Ishikawa (cell line): Measurements from ENCODE around the gene TTLL7.

Experiments
- CEBPB ChIP-seq: IDR thresholded peaks from 2 replicates; pipeline ENCODE4 v1.6.1; 2012
- CREB1 ChIP-seq: IDR thresholded peaks from 2 replicates; pipeline ENCODE4 v1.6.1; 2012; ENCODE audit warnings: low read depth
- EGR1 ChIP-seq: IDR thresholded peaks from 2 replicates; pipeline ENCODE4 v1.6.1; 2012
- EP300 ChIP-seq: IDR thresholded peaks from 2 replicates; pipeline ENCODE4 v1.6.1; 2012; ENCODE audit warnings: borderline replicate concordance
- FOXM1 ChIP-seq: IDR thresholded peaks from 2 replicates; pipeline ENCODE4 v1.6.1; 2012; ENCODE audit warnings: low read depth, borderline replicate concordance
- NFIC ChIP-seq: IDR thresholded peaks from 2 replicates; pipeline ENCODE4 v1.6.1; 2012
- RAD21 ChIP-seq: IDR thresholded peaks from 2 replicates; pipeline ENCODE4 v1.6.1; 2012; ENCODE audit warnings: low read depth
- TCF12 ChIP-seq: IDR thresholded peaks from 2 replicates; pipeline ENCODE4 v1.6.1; 2012; ENCODE audit warnings: low read depth
- TEAD4 ChIP-seq: IDR thresholded peaks from 2 replicates; pipeline ENCODE4 v1.6.1; 2012
- YY1 ChIP-seq: IDR thresholded peaks from 2 replicates; pipeline ENCODE4 v1.6.1; 2012; ENCODE audit warnings: low read depth
- ZBTB7A ChIP-seq: IDR thresholded peaks from 2 replicates; pipeline ENCODE4 v1.6.1; 2012; ENCODE audit warnings: low read depth
- TF ChIP-seq, protein P1 (sequence below): IDR thresholded peaks from 2 replicates; pipeline ENCODE4 v1.6.1; 2012; ENCODE audit warnings: low read depth, mild to moderate bottlenecking
- TF ChIP-seq, protein P2 (sequence below): IDR thresholded peaks from 2 replicates; pipeline ENCODE4 v1.6.1; 2012

DNA sequence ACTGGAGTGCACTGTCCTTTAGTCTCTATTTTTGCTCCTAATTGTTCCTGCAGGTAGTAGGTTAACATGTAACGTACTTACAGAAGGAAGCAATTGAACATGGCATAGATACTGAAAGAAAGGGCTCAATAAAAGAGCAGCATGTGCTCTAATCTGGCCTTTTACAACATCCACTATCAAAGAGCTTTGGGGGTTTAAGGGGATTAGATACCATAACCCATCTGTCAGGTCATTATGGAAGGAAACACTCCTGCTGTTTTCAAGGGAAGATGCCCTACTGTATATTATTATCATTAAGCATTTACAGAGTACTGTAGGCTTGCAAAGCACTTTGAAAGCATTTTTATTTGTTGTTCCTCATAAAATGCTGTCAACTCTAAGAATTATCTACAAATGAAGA lies 152.8 kb downstream of the TTLL7 start:
- TF ChIP-seq EP300 (no peak), RAD21 (no peak), TCF12 (no peak), CEBPB (no peak), NFIC (no peak), ZBTB7A (no peak), YY1 (no peak), FOXM1 (no peak), EGR1 (no peak), TEAD4 (no peak), CREB1 (no peak)
- TF ChIP-seq, protein P1, sequence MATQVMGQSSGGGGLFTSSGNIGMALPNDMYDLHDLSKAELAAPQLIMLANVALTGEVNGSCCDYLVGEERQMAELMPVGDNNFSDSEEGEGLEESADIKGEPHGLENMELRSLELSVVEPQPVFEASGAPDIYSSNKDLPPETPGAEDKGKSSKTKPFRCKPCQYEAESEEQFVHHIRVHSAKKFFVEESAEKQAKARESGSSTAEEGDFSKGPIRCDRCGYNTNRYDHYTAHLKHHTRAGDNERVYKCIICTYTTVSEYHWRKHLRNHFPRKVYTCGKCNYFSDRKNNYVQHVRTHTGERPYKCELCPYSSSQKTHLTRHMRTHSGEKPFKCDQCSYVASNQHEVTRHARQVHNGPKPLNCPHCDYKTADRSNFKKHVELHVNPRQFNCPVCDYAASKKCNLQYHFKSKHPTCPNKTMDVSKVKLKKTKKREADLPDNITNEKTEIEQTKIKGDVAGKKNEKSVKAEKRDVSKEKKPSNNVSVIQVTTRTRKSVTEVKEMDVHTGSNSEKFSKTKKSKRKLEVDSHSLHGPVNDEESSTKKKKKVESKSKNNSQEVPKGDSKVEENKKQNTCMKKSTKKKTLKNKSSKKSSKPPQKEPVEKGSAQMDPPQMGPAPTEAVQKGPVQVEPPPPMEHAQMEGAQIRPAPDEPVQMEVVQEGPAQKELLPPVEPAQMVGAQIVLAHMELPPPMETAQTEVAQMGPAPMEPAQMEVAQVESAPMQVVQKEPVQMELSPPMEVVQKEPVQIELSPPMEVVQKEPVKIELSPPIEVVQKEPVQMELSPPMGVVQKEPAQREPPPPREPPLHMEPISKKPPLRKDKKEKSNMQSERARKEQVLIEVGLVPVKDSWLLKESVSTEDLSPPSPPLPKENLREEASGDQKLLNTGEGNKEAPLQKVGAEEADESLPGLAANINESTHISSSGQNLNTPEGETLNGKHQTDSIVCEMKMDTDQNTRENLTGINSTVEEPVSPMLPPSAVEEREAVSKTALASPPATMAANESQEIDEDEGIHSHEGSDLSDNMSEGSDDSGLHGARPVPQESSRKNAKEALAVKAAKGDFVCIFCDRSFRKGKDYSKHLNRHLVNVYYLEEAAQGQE = no peak
- TF ChIP-seq, protein P2, sequence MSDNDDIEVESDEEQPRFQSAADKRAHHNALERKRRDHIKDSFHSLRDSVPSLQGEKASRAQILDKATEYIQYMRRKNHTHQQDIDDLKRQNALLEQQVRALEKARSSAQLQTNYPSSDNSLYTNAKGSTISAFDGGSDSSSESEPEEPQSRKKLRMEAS = no peak
